GM12874 (cell line): ENCODE results near the gene DNAJC30.

Experiments used
- TF ChIP-seq, protein P1 (sequence below): IDR thresholded peaks from 2 replicates; pipeline ENCODE4 v1.5.1; 2011; ENCODE audit warnings: low read depth, mild to moderate bottlenecking, control low read depth, low read length, moderate library complexity; ENCODE audit not compliant: insufficient read depth

DNAJC30 gene

DNA sequence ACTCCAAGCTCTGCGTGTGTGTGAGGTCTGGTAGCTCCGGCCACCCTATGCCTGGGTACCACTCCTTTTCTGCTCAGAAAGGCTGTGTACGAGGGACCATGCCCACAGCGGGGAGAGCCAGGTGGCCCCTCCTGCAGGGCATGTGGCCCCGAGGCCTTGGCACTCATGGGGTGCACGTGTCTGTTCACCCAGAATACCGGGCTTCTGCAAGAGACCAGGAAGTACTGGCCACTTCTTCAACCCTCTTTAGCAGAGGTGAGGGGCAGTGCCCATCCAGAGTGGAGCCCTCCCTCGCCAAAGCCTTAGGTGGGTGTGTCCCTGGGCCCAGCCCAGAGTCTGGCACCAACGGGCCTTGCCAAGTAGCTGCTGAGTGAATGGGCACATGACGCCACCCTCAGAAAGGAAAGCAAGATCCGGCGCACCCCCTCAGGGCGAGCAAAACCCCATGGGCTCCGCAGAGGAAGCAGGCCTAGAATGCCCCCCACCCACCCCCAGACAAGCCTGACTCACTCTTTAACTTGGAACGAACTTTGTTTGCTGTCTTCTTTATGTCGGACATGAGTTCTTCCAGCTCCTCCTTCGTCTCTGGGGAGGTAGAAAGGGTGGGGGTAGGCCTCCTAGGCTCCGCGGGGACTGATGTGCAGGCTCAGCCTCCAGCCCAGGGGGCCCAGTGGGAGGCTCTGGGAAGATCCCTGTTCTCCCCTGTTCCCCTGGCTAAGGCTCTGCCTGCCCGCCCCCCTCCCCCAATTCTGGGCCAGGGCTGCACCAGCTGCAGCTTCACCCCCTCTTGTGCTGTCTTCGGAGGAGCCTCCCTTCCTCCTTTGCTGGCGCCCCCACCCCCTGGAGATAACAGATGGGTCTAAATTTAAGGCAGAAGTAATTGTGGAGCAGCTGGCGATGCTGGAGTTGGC, 21.6 kb upstream of the DNAJC30 start:
- TF ChIP-seq, protein P1, sequence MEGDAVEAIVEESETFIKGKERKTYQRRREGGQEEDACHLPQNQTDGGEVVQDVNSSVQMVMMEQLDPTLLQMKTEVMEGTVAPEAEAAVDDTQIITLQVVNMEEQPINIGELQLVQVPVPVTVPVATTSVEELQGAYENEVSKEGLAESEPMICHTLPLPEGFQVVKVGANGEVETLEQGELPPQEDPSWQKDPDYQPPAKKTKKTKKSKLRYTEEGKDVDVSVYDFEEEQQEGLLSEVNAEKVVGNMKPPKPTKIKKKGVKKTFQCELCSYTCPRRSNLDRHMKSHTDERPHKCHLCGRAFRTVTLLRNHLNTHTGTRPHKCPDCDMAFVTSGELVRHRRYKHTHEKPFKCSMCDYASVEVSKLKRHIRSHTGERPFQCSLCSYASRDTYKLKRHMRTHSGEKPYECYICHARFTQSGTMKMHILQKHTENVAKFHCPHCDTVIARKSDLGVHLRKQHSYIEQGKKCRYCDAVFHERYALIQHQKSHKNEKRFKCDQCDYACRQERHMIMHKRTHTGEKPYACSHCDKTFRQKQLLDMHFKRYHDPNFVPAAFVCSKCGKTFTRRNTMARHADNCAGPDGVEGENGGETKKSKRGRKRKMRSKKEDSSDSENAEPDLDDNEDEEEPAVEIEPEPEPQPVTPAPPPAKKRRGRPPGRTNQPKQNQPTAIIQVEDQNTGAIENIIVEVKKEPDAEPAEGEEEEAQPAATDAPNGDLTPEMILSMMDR, result no peak

DNA sequence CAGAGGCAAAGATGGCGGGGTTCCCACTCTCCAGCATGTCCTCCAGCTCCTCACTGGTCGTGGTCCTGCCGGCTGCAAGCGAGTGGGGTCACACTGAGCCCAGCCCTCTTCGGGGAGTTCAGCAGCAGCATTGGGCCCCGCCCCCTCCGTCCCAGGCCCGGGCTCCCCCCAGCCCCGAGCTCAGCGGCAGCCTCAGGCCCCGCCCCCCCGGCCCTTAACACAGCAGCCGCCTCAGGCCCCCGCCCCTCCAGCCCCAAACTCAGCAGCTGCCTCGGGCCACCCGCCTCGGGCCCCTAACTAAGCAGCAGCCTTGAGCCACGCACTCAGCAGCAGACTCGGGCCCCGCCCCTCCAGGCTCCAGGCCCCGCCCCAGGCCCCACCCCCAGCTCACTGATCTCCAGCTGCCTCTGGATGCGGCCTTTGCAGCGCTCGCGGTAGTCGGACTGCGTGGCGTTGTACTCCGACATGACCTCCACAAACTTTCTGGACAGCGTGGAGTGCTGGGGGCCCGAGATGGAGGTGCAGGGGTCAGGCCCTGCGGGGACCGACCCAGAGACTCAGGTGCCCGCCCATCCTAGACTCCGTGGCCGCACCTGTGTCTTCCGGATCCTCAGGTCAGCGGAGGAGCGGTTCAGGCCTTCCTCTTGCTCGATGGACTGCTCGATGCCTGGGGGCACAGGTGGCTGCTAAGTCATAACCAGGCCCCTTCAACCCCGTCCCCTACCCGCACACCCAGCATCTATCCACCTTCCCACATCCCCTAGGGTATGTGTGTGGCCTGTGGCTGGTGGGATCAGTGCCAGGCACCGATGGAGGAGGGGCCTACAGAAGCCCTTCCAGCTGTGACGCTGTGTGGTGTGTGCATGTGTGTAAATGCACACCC, 20.7 kb upstream of the DNAJC30 start:
- TF ChIP-seq, protein P1, result no peak

DNA sequence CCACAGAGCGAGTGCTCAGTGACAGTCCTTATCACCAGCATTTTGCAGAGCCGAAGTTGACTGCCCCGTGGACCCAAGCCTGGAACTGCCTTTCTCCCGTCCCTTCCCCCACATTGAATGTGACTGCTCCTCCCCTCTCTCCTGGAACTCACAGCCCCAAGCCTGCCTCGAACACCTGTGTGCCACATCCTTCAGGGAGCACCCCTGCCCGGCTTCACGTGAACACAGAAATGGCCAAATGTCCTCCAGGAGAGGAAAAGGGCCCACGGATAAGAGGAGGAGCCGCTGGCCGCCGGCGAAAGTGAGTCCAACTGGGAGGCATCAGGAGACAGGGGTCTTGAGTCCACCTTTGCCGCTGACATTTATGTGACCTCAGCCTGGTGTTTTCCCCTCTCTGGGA, 20.0 kb upstream of the DNAJC30 start:
- TF ChIP-seq, protein P1, result no peak

DNA sequence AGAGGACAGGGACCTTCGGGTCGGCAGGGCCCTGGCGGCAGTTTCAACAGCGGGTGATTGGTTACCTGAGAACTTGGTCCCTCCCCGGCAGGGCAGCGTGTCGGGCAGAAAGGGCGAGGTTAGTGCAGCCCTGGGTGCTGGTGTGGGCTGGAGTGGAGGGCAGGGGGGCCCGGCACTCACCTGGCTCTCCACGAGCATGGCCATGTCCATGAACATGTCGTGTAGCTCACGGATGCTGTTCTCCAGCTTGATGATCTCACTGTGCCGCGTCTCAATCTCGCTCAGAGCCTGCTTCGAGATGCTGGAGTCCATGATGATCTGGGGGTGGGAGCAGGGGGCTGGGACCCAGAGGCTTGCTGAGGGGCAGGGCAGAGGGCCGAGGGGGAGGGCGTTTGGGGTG, 19.4 kb upstream of the DNAJC30 start:
- TF ChIP-seq, protein P1, result no peak

DNA sequence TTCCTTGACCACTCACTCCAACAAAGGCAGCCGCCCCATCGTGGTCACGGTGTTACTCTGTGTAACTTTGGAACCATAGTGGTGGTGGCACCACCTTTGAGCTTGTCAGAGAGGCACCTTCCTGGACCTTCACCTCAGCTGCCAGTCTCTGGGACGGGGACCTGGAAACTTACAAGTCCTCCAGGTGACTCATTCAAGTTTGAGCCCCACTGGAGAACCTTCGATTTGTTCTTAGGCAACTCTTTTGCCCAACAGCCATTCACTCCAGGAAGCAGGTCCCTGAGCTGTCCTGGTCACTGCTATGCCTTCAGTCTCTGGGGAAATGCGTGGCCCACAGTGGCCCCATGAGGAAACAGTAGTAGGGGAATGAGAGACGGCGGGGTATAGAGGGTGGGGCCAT, 19.0 kb upstream of the DNAJC30 start:
- TF ChIP-seq, protein P1, result no peak

DNA sequence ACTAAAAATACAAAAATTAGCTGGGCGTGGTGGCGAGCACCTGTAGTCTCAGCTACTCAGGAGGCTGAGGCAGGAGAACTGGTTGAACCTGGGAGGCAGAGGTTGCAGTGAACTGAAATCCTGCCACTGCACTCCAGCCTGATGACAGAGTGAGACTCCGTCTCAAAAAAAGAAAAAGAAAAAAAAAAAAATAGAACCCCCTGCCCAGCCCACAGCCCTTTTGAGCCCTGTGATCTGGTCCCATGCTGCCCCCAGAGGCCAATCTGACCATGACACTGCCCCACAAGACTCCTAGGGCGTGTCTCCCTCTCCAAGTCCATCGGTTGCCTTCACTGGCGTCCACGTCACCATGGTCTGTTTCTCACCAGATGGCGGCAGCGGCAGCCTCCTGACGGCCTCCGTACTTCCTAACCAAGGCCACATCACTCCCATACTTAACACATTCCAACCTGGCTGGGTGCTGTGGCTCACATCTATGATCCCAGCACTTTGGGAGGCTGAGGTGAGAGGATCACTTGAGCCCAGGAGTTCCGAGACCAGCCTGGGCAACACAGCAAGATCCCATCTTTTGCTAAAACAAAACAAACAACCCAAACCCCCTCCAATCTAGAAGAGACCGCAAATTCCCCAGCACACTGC, 18.2 kb upstream of the DNAJC30 start:
- TF ChIP-seq, protein P1, result peak; percentile 69
